GM21360 (cell line): ENCODE data around the gene CAPN2.
A peak's percentile ranks its signal among the peaks of the same experiment; 100 is the strongest.
"Not testable (repeated sequence)": the region's sequence is repeated elsewhere in the genome, so short reads cannot be mapped to it uniquely, and the experiment has no call there.

Source experiments
- ATAC-seq: cut with Tn5 transposase; IDR thresholded peaks from one replicate; pipeline ENCODE4 v1.9.1; 2021; ENCODE audit warnings: mild to moderate bottlenecking, moderate library complexity; ENCODE audit not compliant: unreplicated experiment

Gene CAPN2

GRCh38 chr1:223738465-223739365, 26.4 kb downstream of the CAPN2 start:
- ATAC-seq, result no peak

- no peak for ATAC-seq
Measured at GRCh38 chr1:223739366-223740037, 27.2 kb downstream of the CAPN2 start.

GRCh38 chr1:223740038-223740736, 27.8 kb downstream of the CAPN2 start:
- not testable (repeated sequence) for ATAC-seq

GRCh38 chr1:223741861-223742260, 29.5 kb downstream of the CAPN2 start:
- ATAC-seq, result no peak

GRCh38 chr1:223742856-223743517, 30.6 kb downstream of the CAPN2 start:
- ATAC-seq, result no peak

- ATAC-seq, result no peak
Measured at GRCh38 chr1:223745731-223746130, 33.4 kb downstream of the CAPN2 start.

- ATAC-seq, result no peak
Measured at GRCh38 chr1:223747838-223748335, 35.5 kb downstream of the CAPN2 start.

GRCh38 chr1:223748405-223748772, 36.0 kb downstream of the CAPN2 start:
- no peak for ATAC-seq

- peak; percentile 68 for ATAC-seq
Measured at GRCh38 chr1:223748773-223749733, 36.7 kb downstream of the CAPN2 start.

- no peak for ATAC-seq
Measured at GRCh38 chr1:223750730-223751570, 38.6 kb downstream of the CAPN2 start.

GRCh38 chr1:223751696-223752095, 39.4 kb downstream of the CAPN2 start:
- ATAC-seq, result no peak

GRCh38 chr1:223752721-223753515, 40.6 kb downstream of the CAPN2 start:
- no peak for ATAC-seq

GRCh38 chr1:223754681-223755431, 42.5 kb downstream of the CAPN2 start:
- ATAC-seq, result no peak

GRCh38 chr1:223755432-223755792, 43.1 kb downstream of the CAPN2 start:
- ATAC-seq, result no peak

GRCh38 chr1:223755992-223756775, 43.8 kb downstream of the CAPN2 start:
- no peak for ATAC-seq

- no peak for ATAC-seq
Measured at GRCh38 chr1:223756806-223757700, 44.7 kb downstream of the CAPN2 start.
